HG02610 (cell line): ENCODE data around the gene HNRNPAB.

Source experiments
- ATAC-seq: cut with Tn5 transposase; IDR thresholded peaks from one replicate; pipeline ENCODE4 v1.9.1; 2021; ENCODE audit warnings: mild to moderate bottlenecking, moderate library complexity; ENCODE audit not compliant: unreplicated experiment

HNRNPAB gene

DNA sequence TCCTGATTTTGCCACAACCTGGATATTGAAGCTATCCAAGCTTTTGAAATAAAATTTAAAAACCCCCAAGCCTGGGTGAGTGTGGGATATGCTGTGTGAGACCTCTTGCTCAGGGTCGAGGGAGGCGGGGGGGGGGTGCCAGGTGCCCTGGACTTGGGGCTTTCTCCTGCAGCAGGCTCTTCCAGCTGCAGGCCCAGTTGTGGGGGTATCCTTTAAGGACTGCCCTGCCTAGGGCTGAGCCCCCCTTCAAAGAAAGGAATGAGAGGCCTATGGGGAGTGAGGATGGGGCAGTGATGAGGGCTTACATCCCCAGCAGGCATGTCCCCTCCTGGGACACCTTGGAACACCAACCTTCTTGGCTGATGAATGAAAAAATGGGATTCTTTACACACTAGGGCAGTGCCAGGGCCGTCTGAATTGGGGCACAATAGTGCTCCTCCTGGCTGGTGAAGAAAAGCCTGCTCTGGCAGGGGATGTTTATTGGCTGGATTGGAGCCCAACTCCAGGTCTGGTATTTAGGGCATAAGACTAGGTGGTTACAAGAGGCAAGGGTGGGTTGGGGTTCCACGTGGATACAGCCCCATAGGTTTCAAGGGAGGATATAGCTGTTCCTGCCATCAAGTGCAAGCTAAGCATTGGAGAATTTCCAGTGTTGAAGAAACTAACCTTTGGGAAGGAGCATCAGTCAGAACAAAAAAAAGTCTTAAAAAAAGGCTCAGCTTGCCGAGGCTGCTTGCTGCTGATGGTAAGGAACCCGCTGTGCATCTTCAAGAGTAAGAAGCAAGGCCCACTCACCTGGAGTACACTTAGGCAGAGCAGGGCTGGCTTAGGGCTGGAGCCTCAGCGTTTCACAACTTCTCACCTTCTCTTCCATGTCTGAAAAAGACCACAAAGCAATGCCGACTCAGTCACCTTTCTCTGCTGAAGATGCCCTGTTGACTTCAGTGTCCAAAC lies 7.0 kb downstream of the HNRNPAB start:
- no peak for ATAC-seq

DNA sequence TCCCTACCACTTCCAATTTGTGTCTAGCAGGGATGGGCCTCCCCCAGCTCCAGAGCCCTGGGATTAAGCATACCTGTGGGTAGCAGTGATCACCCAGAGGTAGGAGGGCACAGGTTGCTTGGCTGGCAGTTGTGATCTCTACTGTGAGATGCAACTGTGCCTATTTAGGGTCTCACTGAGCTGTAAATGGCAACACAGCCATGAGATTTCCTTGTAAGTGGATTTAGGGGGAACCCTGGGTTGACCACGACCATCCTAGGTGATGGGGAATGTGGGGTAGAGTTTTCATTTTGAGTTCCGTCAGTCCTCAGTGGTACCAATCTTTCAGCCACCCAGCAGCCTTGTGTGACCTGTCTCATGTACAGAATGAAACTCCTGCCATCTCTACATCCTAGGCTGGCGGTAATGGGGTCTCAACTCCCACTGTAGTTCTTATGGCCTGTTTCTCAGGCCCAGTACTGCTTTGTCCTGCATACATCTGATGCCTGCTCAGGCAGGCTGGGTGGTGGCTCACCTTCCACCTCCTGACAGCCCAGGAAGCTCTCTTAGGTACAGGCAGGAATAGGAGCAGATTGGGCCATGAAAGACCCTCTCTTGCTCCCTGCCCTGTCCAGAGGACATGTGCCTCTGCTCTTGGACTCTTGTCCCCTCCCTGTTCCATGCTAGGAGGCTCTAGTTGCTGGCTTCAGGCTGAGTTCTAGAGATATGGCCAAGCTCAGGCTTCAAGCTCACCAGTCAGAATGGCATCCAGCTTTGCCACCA lies 8.1 kb downstream of the HNRNPAB start:
- no peak for ATAC-seq

DNA sequence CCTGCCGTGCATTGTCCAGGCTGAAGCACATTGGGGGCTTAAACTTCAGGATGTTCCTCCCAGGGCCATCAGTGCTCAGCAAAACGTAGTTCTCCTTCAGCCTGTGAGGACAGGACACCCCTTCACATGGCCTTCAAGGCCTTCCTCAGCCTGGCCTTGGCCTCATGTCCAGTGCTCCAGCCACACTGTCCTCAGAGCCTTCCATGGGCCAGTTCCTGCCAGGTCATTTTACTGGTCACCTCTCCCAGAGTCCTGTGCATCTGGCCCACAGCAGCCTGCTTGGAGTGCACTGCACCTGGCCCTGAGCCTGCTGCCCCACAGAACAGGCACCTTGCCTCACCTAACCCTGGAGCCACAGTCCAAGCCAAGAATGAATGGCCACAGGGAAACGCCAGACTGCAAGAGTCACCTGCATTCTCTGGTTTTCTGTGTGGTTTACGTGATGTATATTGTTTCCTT lies 8.7 kb downstream of the HNRNPAB start:
- ATAC-seq, result no peak

GRCh38 chr5:178213748-178214151 lies 9.4 kb downstream of the HNRNPAB start:
- ATAC-seq, result no peak

DNA sequence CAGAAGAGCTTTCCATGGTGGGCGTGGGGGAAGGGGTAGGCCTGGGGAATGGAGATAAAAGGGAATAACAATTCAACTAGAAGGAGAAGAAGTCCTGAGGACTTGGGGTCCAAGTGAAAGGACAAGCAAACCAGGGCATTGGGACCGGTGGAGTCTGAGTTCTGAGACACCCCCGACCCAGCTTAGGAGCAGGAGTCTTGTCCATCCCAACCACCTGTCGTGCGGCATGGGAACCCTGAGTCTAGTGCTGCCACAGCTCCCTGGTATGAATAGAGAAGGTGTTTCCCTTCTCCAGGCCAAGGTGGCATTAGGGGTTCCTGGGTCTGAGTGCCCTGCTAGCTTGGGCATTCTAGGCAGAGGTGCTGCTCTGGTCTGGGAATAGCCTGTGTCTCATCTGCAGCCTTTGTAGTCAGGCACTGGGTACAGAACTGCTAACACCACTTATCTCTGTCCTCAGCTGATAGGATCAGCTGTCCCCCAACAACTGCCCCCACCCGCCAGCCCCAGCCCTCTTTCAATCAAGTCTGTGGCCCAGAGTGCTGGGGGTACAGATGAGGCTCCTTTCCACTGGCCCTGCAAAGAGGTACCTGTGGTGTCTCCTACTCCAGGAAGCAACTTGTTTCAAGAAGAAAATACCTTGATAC lies 9.9 kb downstream of the HNRNPAB start:
- ATAC-seq, result no peak

- ATAC-seq, result no peak
These were observed 11.1 kb downstream of the HNRNPAB start for GRCh38 chr5:178215280-178216002.

DNA sequence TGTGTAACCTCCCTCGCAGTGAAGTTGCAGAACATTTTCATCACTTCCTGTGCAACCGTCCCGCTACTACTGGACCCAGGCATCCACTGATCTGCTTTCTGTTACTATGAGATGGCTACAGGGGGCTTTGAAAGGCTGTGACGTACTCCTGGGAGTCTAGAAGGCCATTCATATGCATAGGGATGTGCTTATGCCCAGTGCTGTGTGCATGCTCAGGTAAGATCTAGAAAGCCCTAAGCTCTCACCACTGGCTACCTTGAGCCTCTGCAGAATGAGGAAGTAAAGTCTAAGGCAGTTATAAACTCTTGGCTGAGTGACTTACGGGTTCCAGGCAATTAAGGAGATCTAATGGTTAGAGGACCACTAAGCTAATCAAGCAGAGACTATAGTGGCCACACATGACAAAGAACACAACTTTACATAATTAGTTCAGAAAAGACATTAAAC lies 11.8 kb downstream of the HNRNPAB start:
- no peak for ATAC-seq

GRCh38 chr5:178216779-178217178 lies 12.4 kb downstream of the HNRNPAB start:
- ATAC-seq, result no peak

GRCh38 chr5:178218237-178218776 lies 14.0 kb downstream of the HNRNPAB start:
- ATAC-seq, result no peak

GRCh38 chr5:178218827-178219226 lies 14.5 kb downstream of the HNRNPAB start:
- ATAC-seq, result no peak

- no peak for ATAC-seq
These were observed 16.9 kb downstream of the HNRNPAB start for GRCh38 chr5:178221282-178221681.

DNA sequence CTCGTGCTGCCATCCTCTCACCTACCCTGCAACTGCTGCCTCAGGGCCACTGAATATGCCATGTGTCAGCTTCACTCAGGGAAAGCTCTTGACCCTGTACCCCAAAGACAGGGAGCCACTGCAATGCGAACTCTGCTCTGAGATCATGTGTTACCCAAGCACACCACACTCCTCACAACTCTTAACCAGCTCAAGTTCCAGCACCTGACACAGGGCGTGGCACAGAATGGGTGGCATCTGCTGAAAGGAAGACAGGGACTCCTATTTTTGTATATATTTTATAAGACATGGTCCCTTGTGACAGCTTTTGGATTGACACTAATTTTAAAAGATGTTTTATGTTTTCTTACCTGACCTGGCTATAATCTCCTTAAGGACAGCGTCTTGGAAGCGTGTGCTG lies 17.5 kb downstream of the HNRNPAB start:
- no peak for ATAC-seq

DNA sequence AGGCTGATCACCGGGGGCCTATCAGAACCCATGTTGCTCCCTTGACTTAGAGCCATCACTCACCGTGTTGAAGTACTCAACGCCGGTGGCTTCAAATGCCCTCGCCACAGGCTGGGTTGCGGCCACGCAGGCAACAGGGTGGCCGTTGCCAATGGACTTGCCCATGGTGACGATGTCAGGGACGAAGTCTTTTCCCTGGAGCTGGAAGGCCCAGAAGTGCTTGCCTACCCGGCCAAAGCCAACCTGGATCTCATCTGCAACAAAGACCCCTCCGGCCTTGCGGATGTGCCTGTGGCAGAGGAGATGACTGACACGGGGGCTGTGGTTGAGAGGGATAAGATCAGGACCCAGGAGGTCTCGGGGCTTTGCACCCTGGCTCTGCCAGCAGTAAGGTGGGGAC lies 18.0 kb downstream of the HNRNPAB start:
- ATAC-seq, result no peak

DNA sequence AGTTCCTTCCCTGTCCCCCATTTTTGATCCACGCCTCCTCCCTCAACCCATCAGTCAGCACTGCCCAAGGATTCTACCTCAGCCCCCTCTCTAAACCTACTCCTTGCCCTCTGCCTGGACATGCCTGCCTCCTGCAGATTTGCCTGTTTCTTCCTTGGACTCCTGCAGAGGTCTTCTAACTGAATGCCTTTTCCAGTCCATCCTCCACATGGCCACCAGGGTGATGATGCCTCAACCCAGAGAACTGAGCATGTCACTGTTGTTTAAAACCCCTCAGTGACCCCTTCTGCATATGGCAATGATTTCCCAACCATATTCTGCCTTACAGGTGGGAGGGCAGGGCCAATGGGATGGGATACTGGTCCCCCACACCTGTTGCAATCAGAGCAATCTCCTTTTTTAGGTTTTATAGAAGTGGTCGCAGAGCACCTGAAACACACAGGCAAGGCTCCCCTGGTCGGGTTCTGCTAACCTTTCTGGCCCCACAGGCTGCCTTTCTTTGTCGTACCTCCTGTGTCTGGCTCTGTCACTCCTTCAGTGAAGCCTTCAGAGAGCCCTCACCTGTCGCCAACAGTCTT lies 19.0 kb downstream of the HNRNPAB start:
- no peak for ATAC-seq

DNA sequence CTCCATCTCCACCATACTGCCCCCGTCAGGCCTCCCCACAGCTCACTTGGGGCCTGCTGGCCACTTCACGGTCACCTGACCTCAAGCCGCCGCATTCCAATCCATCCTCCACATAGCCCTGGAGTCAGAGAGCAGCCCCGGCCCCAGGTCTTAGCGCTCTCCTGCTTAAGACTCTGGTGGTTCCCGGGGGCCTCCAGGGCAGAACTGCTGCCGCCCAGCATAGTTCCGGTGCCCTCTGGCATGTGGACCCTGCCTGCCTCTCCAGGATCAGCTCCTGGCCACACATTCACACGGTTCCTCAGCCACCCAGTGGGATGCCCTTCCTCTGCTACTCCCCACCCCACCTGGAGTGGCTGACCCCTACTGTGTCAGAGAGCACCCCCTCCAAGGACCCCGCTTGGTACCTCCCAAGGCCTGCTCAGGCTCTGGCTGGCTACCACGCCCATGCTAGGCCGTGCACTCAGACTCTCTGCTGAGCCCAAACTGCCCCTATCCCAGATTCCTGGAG lies 19.5 kb downstream of the HNRNPAB start:
- no peak for ATAC-seq

DNA sequence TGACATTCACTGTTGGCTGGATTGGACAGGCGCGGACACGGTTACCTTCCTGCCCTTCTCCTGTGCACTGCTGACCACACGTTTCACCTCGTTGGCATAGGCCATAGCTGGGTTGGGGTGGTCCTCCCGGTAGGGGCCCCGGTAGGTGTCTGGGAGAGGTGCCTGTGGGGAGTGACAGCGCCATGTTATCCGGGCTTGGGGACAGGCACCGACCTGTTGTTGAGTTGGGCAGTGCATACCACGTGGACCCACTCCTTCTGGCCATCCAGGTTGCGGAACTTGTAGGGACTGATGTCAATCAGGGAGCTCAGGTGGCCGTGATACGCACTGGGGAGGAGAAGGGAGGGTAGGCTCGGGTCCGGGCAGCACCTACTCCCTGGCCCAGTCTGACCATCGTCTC lies 20.1 kb downstream of the HNRNPAB start:
- ATAC-seq, result no peak

DNA sequence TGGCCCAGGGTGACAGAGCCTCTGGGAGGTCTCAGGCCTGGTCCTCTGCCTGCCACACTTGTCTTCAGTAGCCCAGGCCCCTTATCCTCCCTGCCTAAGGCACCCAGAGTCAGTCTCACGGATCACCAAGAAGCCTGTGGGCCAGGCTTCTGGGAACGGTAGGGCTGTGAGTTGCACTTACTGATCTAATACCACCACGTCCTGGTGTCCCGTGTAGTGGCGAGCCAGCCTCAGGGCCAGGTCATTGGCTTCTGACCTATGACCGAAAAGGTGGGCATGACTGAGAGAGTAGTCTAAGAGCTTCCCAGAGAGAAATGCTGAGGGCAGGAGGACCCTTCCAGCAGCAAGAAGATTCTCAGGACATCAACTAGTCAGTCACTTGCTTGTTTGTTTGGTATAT lies 20.8 kb downstream of the HNRNPAB start:
- ATAC-seq, result no peak

DNA sequence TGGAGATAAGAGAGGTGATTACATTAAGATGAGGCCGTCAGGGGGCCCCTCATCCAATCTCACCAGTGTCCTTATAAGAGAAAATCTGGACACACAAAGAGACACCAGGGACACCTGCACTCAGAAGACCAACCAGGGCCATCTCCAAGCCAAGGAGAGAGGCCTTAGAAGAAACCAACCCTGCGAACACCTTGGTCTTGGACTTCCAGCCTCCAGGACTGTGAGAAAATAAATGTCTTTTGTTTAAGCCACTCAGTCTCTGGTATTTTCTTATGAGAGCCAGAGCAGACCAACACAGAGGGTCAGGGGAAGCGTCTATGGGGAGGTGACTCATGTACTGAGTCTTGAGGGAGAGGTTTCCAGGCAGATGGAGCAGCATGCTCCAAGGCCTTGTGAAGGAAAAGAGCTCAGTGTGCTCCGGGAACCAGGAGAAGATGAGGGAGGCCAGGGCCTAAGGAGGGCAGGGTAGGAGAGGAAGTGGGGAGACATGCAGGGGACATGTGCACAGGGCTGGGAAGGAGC lies 22.9 kb downstream of the HNRNPAB start:
- ATAC-seq, result no peak

DNA sequence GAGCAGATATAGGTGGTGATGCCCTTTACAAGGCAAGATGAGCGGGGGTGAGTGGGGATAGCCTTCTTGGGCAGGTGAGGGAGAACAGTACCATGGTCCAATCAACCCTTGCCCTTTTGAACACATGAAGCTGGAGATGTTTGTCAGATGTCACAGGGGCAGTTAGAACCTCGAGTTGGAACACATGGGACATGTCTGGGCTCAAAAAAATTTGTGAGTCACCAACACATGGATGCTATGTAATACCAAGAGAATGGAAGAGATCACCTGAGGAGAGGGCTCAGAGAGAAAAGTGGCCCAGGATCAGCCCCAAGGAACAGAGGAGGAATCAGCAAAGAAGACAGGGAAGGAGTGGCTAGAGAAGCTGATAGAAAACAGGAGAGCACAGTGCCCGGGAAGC lies 23.6 kb downstream of the HNRNPAB start:
- no peak for ATAC-seq

- ATAC-seq, result no peak
These were observed 24.3 kb downstream of the HNRNPAB start for GRCh38 chr5:178228609-178229008.
